CD1c-positive myeloid dendritic cell (primary cell): ENCODE measurements around the gene SIRT2.
A peak's percentile ranks its signal among the peaks of the same experiment; 100 is the strongest.

Experiments used
- DNase-seq: peaks from one replicate; pipeline ENCODE4 v3.0.0-alpha.2; 2016; ENCODE audit errors: extremely low spot score

Gene SIRT2

DNA sequence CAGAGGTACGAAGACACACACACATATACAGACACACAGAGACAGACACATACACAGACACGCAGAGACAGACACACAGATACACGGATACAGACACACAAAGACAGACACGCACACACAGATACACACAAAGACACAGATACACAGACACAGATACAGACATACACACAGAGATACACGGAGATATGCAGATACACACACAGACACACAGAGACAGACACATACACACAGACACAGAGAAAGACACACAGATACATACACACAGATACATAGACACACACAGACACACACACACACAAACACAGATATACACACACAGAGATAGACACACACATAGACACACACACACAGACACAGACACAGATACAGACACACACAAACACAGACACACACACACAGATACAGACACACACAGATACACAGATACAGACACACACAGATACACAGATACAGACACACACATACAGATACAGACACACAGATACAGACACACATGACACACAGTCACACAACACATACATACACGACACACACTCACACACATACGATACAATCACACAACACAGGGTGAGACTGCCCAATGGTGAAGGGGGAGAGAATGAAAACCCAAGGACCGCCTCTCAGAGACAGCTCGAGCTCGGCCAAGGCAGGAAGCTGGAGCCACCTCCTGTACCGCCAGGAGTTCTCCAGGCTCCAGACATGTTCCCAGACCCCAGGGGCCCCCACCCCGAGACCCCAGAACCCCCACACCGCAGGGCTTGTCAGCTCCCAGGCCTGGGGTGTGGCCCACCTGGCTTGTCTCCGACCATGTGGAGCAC, 21.4 kb upstream of the SIRT2 start:
- DNase-seq = no peak

GRCh38 chr19:38919837-38920601, 20.6 kb upstream of the SIRT2 start:
- DNase-seq = no peak

DNA sequence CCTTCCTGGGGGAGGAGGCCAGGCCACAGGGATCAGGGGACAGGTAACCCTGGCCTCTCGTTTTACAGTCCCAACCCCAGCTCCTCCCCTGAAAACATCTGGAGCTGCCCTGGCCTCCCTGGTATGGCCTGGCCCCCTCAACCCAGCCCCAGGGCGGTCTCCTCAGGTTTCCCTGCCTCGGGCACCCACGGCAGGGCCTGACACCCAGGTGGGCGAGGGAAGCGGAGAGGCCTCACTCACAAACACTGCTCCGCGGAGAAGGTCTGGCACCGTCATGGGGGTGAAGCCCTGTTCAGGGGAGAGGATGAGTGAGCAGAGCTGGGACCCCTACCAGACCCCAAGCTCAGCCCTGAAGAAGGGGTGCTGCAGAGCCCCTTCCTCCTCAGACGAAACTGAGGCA, 19.1 kb upstream of the SIRT2 start:
- no peak for DNase-seq

DNA sequence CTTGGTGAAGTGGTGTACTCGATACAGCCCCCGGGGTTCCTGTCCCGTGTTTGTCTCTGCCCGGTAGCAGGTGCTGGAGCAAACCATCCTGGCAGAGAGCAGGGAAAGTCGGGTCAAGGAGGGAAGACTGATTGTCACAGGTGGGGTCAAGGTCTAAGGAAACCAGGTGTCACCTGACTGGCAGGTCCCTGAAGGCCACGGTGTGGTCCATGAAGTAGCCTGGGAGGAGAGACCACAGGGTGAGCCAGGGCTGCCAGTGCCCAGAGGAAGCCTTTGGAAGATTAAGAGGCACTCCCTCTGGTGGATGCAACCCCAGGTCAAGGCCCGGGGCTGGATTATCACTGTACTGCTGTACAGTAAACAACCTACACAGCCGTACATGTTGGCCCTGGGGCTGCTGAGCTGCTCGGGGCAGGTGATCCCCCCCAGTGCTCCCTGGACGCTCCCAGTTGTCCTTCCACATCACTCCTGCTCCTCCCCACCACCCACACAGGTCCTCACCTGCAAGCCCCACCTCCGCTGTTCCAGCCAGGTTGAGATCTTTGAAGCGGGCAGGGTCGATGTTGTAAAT, 18.6 kb upstream of the SIRT2 start:
- DNase-seq = no peak

GRCh38 chr19:38917516-38917915, 18.1 kb upstream of the SIRT2 start:
- DNase-seq = no peak

DNA sequence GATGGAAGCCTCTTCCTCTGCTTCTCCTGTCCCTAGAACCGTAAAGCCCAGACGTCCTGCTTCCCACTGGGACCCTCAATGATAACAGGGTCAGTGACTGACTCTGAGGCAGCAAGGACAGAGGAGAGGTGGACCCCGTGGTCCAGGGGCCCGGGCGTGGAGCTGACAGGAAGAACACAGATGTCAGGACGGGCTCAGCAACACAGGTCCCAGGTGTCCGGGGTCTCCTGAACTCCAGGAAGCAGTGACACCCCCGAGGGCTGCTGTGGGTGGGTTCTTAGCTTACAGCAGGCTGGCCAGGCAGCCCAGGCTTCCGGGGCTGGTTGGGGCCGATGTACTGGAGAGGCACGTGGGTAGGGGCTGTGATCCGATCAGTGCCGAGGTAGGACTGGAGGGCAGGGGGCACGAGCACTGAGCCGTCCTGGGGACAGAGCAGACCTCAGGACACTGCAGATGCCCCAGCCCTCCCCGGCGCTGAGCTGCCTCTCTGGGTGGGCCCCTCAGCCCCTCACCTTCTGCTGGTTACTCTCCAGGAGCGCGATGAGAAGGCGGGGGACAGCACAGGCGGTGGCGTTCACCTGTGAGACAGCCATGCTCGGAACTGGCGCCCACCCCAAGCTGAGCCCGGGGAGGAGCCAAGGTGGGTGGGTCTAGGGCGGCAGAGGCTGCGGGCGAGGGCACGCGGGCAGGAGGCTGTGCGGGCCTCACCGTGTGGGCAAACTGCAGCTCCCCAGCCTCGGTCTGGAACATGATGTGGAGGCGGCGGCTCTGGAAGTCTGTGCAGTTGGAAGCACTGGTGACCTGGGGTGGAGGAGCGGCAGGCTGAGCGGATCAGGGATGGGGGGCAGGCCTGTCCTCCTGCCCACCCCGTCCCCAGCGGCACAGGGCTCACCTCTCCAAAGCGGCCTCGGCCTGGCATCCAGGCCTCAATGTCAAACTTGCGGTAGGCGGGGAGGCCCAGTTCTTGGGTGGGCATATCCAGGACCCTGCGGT, 16.2 kb upstream of the SIRT2 start:
- no peak for DNase-seq

- no peak for DNase-seq
Observed at GRCh38 chr19:38913958-38914357, 14.5 kb upstream of the SIRT2 start.

DNA sequence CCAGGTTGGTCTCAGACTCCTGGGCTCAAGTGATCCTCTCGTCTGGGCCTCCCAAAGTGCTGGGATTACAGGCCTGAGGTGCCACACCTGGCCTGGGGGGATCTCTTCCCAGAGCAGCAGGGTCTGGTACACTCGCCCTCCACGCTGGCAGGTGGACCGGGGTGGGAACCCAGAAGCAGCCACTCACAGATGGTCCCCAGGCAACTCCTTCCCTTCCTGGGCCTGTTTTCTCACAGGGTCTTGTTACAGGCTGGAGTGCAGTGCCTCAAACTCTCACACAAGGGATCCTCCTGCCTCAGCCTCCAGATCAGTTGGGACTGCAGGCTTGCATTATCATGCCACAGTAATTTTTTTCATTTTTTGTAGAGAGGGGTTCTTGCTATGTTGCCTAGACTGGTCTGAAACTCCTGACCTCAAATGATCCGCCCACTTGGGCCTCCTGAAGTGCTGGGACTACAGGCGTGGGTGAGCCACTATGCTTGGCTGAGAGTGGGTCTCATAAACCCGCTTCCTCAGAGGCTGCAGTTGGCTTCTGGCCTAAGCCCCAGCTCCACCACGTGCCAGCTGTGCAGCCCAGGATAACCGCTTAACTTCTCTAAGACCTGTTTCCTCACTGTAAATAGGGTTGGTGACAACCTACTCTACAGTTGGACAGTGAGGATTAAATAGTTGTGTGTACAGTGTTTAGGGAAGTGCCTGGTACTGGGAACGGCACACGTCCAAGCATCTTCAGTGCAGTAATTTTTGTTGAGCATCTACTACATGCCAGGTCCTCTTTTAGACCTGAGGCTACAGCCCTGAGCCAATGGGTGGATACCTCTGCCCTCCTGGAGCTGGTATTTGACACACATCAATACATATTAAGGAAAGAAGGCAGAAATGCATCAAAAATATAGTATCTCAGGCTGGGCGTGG, 13.4 kb upstream of the SIRT2 start:
- DNase-seq = peak; percentile 85

DNA sequence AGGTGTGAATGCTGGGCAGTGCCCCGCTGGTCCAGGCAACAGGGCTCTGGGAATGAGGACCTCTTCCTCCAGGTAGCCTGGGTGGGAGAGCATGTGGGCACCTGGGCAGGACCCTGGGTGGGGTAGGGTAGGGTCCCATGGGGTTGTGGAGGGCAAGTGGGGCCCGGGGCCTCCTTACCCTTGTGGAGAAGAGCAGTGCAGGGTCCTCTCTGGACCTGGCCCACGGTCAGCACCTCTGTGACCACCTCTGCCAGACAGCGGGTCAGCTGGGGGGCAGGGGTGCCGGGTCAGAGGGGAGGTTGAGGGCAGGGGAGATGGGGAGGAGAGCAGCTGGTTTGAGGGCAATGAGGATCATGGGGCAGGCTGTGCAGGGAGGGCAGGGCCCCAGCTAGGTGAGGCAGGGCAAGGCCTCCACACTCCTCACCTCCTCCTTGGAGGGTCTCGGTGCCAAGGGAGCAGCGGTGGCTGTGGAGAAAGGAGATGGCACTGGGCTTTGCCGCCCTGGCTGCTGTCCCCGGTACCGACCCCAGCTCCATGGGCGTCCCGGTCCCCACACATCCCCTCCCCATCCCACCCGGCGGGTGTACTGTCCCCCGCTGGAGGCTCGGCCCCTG, 12.1 kb upstream of the SIRT2 start:
- no peak for DNase-seq

GRCh38 chr19:38910488-38910887, 11.1 kb upstream of the SIRT2 start:
- no peak for DNase-seq

GRCh38 chr19:38908911-38909310, 9.5 kb upstream of the SIRT2 start:
- DNase-seq = no peak

DNA sequence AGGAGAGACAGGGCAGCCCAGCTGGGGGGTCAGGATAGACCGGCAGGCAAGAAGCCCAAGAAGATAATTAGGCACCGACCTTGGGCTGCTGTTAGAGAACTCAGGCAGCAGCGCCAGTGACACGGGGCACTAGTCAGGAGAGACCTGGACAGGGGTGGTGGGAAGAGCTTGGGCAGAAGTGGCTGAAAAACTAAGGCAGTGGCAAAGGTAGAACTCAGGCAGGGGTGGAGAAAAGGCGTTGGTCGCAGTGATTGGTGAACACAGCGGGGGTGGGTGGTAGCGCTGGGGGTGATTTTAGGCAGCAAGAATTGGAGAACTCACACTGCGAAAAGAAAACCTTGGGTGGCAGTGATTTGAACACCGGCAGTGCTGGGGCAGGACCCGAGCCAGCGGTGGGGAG, 8.3 kb upstream of the SIRT2 start:
- DNase-seq = no peak

DNA sequence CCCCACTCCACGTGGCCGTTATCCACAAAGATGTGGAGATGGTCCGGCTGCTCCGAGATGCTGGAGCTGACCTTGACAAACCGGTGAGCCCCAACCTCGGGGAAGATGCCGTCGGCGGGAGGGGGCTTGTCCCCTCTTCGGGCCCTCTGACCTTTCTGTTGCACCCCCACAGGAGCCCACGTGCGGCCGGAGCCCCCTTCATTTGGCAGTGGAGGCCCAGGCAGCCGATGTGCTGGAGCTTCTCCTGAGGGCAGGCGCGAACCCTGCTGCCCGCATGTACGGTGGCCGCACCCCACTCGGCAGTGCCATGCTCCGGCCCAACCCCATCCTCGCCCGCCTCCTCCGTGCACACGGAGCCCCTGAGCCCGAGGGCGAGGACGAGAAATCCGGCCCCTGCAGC, 7.8 kb upstream of the SIRT2 start:
- DNase-seq = no peak

DNA sequence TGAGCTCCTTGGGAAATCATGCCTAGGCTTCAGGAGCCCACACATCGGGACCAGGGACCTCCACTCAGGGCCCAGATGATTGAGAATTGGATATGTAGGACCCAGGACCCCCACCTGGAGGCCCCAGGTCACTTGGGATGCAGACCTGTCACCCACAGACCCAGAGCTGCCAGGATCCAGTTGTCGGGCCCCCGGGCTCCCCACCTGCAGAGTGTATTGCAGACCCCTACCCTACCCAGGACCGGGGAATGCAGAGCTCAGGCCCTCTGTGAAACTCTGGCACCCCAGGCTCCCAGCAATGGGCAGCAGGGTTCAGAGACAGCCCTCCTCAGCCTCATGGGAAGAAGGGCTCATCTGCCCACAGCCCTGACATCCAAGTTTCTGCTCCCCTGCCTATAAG, 6.2 kb upstream of the SIRT2 start:
- no peak for DNase-seq

DNA sequence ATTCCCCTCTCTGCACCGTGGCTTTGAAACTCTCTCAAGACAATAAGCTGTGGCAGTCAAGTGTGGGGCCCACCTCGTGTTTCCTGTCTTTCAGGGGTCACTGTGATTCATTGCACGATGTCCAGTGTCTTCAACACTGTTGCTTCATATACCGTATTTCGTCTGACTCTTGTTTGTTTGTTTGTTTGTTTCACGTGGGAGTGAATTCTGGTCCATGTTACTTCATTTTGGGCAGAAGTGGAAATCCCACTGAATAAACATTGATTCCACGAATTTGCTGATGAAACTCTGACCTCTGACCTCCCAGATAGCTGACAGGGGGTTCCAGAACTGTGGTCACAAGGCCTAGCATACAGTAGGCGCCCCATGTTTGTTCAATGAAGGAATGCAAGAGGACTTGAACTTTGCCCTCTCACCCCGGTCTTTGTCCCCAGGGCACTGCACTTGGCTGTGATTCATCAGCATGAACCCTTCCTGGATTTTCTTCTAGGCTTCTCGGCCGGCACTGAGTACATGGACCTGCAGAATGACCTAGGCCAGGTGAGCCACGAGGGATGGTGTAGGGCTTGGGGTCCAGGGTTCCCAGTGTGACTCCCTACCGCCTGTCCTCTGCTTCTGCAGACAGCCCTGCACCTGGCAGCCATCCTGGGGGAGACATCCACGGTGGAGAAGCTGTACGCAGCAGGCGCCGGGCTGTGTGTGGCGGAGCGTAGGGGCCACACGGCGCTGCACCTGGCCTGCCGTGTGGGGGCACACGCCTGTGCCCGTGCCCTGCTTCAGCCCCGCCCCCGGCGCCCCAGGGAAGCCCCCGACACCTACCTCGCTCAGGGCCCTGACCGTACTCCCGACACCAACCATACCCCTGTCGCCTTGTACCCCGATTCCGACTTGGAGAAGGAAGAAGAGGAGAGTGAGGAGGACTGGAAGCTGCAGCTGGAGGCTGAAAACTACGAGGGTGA, 5.4 kb upstream of the SIRT2 start:
- peak; percentile 17 for DNase-seq

- DNase-seq = no peak
Observed at GRCh38 chr19:38901683-38902082, 2.3 kb upstream of the SIRT2 start.

- DNase-seq = no peak
Observed at GRCh38 chr19:38900743-38901190, 1.3 kb upstream of the SIRT2 start.

DNA sequence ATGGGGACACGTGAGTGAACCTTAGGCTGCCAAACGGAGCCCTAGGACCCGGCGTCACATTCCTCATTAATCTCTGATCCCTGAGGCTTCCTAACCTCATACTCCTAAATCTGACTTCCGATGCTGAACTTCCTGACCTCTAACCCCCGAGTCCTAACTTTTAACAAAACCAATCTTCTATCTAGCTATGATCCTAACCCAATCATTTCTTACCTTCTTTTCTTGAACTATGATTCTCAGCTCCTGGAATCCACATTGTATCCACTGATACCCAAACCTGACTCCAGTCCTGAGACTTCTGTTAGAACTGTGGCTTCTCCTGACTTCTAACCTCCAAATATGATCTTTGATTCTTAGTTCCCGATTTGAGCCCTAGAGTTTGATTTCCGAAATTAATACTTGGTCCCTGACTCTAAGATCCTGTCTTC, 798 bp upstream of the SIRT2 start:
- DNase-seq = peak; percentile 36
